GM21367 (cell line): ENCODE measurements around the gene SMYD3.

Experiments
- ATAC-seq: cut with Tn5 transposase; IDR thresholded peaks from one replicate; pipeline ENCODE4 v1.9.1; 2021; ENCODE audit not compliant: unreplicated experiment

SMYD3 gene

GRCh38 chr1:246417813-246418564 lies 89.1 kb downstream of the SMYD3 start:
- no peak for ATAC-seq

- no peak for ATAC-seq
Measured at GRCh38 chr1:246417152-246417812, 89.8 kb downstream of the SMYD3 start.

- no peak for ATAC-seq
Measured at GRCh38 chr1:246416261-246416660, 90.8 kb downstream of the SMYD3 start.

- no peak for ATAC-seq
Measured at GRCh38 chr1:246415028-246415427, 92.1 kb downstream of the SMYD3 start.

GRCh38 chr1:246413430-246413829 lies 93.6 kb downstream of the SMYD3 start:
- ATAC-seq: no peak

GRCh38 chr1:246404078-246404477 lies 103.0 kb downstream of the SMYD3 start:
- no peak for ATAC-seq

- no peak for ATAC-seq
Measured at GRCh38 chr1:246398126-246398813, 108.8 kb downstream of the SMYD3 start.

GRCh38 chr1:246397046-246397445 lies 110.0 kb downstream of the SMYD3 start:
- no peak for ATAC-seq

- ATAC-seq: no peak
Measured at GRCh38 chr1:246396322-246396721, 110.8 kb downstream of the SMYD3 start.

GRCh38 chr1:246394121-246394520 lies 113.0 kb downstream of the SMYD3 start:
- ATAC-seq: no peak

- ATAC-seq: no peak
Measured at GRCh38 chr1:246390855-246391254, 116.2 kb downstream of the SMYD3 start.

GRCh38 chr1:246384616-246385015 lies 122.5 kb downstream of the SMYD3 start:
- no peak for ATAC-seq

- no peak for ATAC-seq
Measured at GRCh38 chr1:246383791-246384190, 123.3 kb downstream of the SMYD3 start.

GRCh38 chr1:246383239-246383589 lies 123.9 kb downstream of the SMYD3 start:
- no peak for ATAC-seq

- no peak for ATAC-seq
Measured at GRCh38 chr1:246382589-246383238, 124.4 kb downstream of the SMYD3 start.

- no peak for ATAC-seq
Measured at GRCh38 chr1:246381452-246381851, 125.6 kb downstream of the SMYD3 start.

- no peak for ATAC-seq
Measured at GRCh38 chr1:246377625-246378153, 129.4 kb downstream of the SMYD3 start.

GRCh38 chr1:246373828-246374569 lies 133.1 kb downstream of the SMYD3 start:
- no peak for ATAC-seq

- ATAC-seq: no peak
Measured at GRCh38 chr1:246372559-246372958, 134.5 kb downstream of the SMYD3 start.

- no peak for ATAC-seq
Measured at GRCh38 chr1:246367041-246367440, 140.0 kb downstream of the SMYD3 start.

- ATAC-seq: no peak
Measured at GRCh38 chr1:246365708-246366107, 141.4 kb downstream of the SMYD3 start.
